GM12878 (cell line): ENCODE results near the gene FGFR1OP2. TPM values are rescaled to one million over a fixed set of nuclear protein-coding genes. Genes with fewer than 3 reads are reported as not detected.

Experiments used
- ATAC-seq: fragments of 200-7000 bp; cut with Tn5 transposase; 3 replicates; pipeline ENCODE4 v1.9.1; 2020; ENCODE audit warnings: mild to moderate bottlenecking, moderate library complexity
- Bru-seq: library from RNA; stranded (reverse); fragments of 400-500 nt; gene quantifications from one replicate; lab custom pipeline; 2021; lab: Mats Ljungman, UMichigan
- BruChase-seq, 2 experiments: library from RNA; stranded (reverse); fragments of 400-500 nt; gene quantifications; one replicate each; lab custom pipeline; 2021; lab: Mats Ljungman, UMichigan
- BruUV-seq: library from RNA; stranded (reverse); fragments of 400-500 nt; replicated peaks from 2 replicates; lab custom pipeline; 2021; lab: Mats Ljungman, UMichigan
- CTCF ChIA-PET: fragments of 300-600 bp; sonication (Branson Sonifier 250); formaldehyde crosslinking; extraction: SDS; loops from one replicate; lab custom pipeline; 2021; ENCODE audit warnings: inconsistent platforms; lab: Yijun Ruan, JAX
- POLR2A ChIA-PET: fragments of 350-600 bp; formaldehyde crosslinking; extraction: SDS; loops from one replicate; lab custom pipeline; 2021; ENCODE audit warnings: inconsistent platforms; lab: Charles Lee
- RAD21 ChIA-PET: fragments of 300-600 bp; sonication (Branson Sonifier 250); formaldehyde crosslinking; loops from one replicate; lab custom pipeline; 2023; ENCODE audit warnings: antibody characterized with exemption; ENCODE audit not compliant: unreplicated experiment; lab: Charles Lee
- SMC1A ChIA-PET: fragments of 300-600 bp; sonication (Branson Sonifier 250); formaldehyde crosslinking; loops from one replicate; lab custom pipeline; 2023; ENCODE audit not compliant: unreplicated experiment, uncharacterized antibody; lab: Charles Lee
- DNase-seq: peaks from one replicate; pipeline ENCODE4 v3.0.0-alpha.2; 2011; ENCODE audit warnings: low read depth, low spot score
- FAIRE-seq: peaks from 3 replicates; lab custom pipeline; 2011; peaks lifted over from hg19 to GRCh38; lab: Jason Lieb, UNC
- H2AFZ ChIP-seq: 2 replicates; pipeline ENCODE4 v1.6.0; 2011; ENCODE audit warnings: low read depth, low read length, control low read depth; ENCODE audit not compliant: control insufficient read depth
- H3K27ac ChIP-seq: 2 replicates; pipeline ENCODE4 v1.5.1; 2011; ENCODE audit warnings: control low read depth; ENCODE audit not compliant: control insufficient read depth, insufficient read depth
- H3K27me3 ChIP-seq, 2 experiments: replicated peaks in 1 of 2; 2 replicates each; pipeline versions ENCODE4 v1.6.0 to v1.6.1; 2011; ENCODE audit warnings: low read length in 1 of 2; ENCODE audit not compliant: control insufficient read depth in 2 of 2, insufficient read depth in 2 of 2
- H3K36me3 ChIP-seq, 2 experiments: 2 replicates each; pipeline ENCODE4 v1.5.1; 2011; ENCODE audit warnings: low read length in 1 of 2; ENCODE audit not compliant: control insufficient read depth in 2 of 2, insufficient read depth in 2 of 2
- H3K4me1 ChIP-seq: 2 replicates; pipeline ENCODE4 v1.6.1; 2011; ENCODE audit warnings: mild to moderate bottlenecking, low read length, moderate library complexity, mixed read lengths; ENCODE audit not compliant: control insufficient read depth, insufficient read depth
- H3K4me2 ChIP-seq: 2 replicates; pipeline ENCODE4 v1.6.0; 2011; ENCODE audit warnings: control low read depth; ENCODE audit not compliant: control insufficient read depth, insufficient read depth
- H3K4me3 ChIP-seq: fragments of 200-600 bp; sonication (generic); 2 replicates; pipeline ENCODE4 v1.5.1; 2016
- H3K79me2 ChIP-seq: 2 replicates; pipeline ENCODE4 v1.6.0; 2011; ENCODE audit warnings: low read length; ENCODE audit not compliant: control insufficient read depth, insufficient read depth
- H3K9ac ChIP-seq: 2 replicates; pipeline ENCODE4 v1.8.0; 2011; ENCODE audit warnings: low read length, control low read depth, mixed read lengths; ENCODE audit not compliant: control insufficient read depth, insufficient read depth
- H3K9me3 ChIP-seq: replicated peaks from 3 replicates; pipeline ENCODE4 v1.5.1; 2011; ENCODE audit warnings: mild to moderate bottlenecking, low read length; ENCODE audit not compliant: control insufficient read depth, insufficient read depth
- H4K20me1 ChIP-seq: 2 replicates; pipeline ENCODE4 v1.6.0; 2011; ENCODE audit not compliant: control insufficient read depth, insufficient read depth
- BCLAF1 ChIP-seq: fragments of 450-650 bp; IDR thresholded peaks from 2 replicates; pipeline ENCODE4 v1.6.1; 2017; ENCODE audit warnings: antibody characterized with exemption, mild to moderate bottlenecking, moderate library complexity
- EP300 ChIP-seq, 2 experiments: fragments of 150-350 bp in 1 of 2; IDR thresholded peaks; 2 replicates each; pipeline ENCODE4 v1.6.1; 2011 to 2012; ENCODE audit warnings: low read depth in 2 of 2, low read length in 2 of 2, borderline replicate concordance in 1 of 2, improper control_type of control experiment in 1 of 2, inconsistent platforms in 1 of 2; ENCODE audit not compliant: control insufficient read depth in 1 of 2
- JUNB ChIP-seq: IDR thresholded peaks from 2 replicates; pipeline ENCODE4 v1.6.1; 2016; ENCODE audit warnings: antibody characterized with exemption, mild to moderate bottlenecking
- NR2F1 ChIP-seq: fragments of 450-650 bp; conservative IDR thresholded peaks from 2 replicates; pipeline ENCODE4 v1.6.1; 2017; ENCODE audit warnings: mild to moderate bottlenecking
- RUNX3 ChIP-seq: IDR thresholded peaks from 2 replicates; pipeline ENCODE4 v1.6.1; 2012; ENCODE audit warnings: low read length, inconsistent platforms
- TCF3 ChIP-seq: IDR thresholded peaks from 2 replicates; pipeline ENCODE4 v1.6.1; 2012; ENCODE audit warnings: low read depth, mild to moderate bottlenecking, low read length, borderline replicate concordance; ENCODE audit not compliant: insufficient read depth
- ZBTB11 ChIP-seq: fragments of 450-650 bp; formaldehyde crosslinking; IDR thresholded peaks from 2 replicates; pipeline ENCODE4 v1.5.0; 2022; ENCODE audit warnings: mild to moderate bottlenecking, missing genetic modification characterization
- ZNF384 ChIP-seq: IDR thresholded peaks from 2 replicates; pipeline ENCODE4 v1.6.1; 2012; ENCODE audit warnings: low read depth, mild to moderate bottlenecking, low read length, improper control_type of control experiment, borderline replicate concordance
- WGBS: methylation state at CpG from one replicate; pipeline ENCODE4 v1.1.6; 2016; ENCODE audit warnings: low lambda C conversion rate; ENCODE audit not compliant: insufficient replicate concordance, insufficient coverage; ENCODE audit errors: missing lambda C conversion rate; 5-methylcytosine and 5-hydroxymethylcytosine counted together
- in situ Hi-C: fragments of 300-500 bp; cut with MboI; formaldehyde crosslinking; loops from 9 replicates; pipeline ENCODE4 v1.14.3; 2018; ENCODE audit warnings: mixed read lengths
- intact Hi-C: fragments of 100-400 bp; cut with micrococcal nuclease; formaldehyde crosslinking; loops from one replicate; pipeline ENCODE4 v1.14.2; 2022; ENCODE audit not compliant: unreplicated experiment
- long read RNA-seq, 2 experiments: library from polyadenylated mRNA; unstranded; transcript quantifications; one replicate each; pipeline ENCODE4 v2.0.0, GENCODE V29; 2019 to 2020
- polyA minus RNA-seq, 3 experiments: library from RNA; depleted of rRNA, polyadenylated mRNA; stranded (reverse); fragments of >200 nt; gene quantifications; 2 replicates each; pipeline ENCODE4 v1.2.3, GENCODE V29; 2011
- polyA plus RNA-seq, 11 experiments: library from polyadenylated mRNA; depleted of rRNA in 4 of 11; unstranded in 6 of 11; stranded (reverse) in 5 of 11; fragments of >200 nt; fragmentation: Nextera tagmentation in 4 of 11; fragmentation: Illumina TruSeq in 1 of 11; extraction: Ambion mirVana in 4 of 11; extraction: Trizol in 1 of 11; gene quantifications; 1 replicate in 1 of 11; 2 replicates in 10 of 11; pipeline versions ENCODE4 v1.2.1 to v1.2.3, GENCODE V29; 2011 to 2016; ENCODE audit warnings: inconsistent platforms in 2 of 11, missing spikeins in 2 of 11, low read depth in 1 of 11
- total RNA-seq, 4 experiments: library from RNA; depleted of rRNA in 3 of 4; stranded (reverse); fragments of >200 nt in 3 of 4; fragmentation: Illumina TruSeq in 1 of 4; extraction: Trizol in 1 of 4; gene quantifications; 2 replicates each; pipeline versions ENCODE4 v1.2.1 to v1.2.3, GENCODE V29; 2013 to 2021

FGFR1OP2 gene
- 137 and 147 TPM in 2 replicates for total RNA-seq (2013; cell fraction: nucleolus; rRNA removed)
- total RNA-seq (2014; rRNA removed) (28.5 and 31.2 TPM in 2 replicates), total RNA-seq (2014; rRNA removed; fragmentation: Illumina TruSeq; extraction: Trizol) (41.9 and 44.0 TPM in 2 replicates), total RNA-seq (2021) (30.1 and 32.7 TPM in 2 replicates), polyA plus RNA-seq (2011; rRNA removed) (59.1 and 121 TPM in 2 replicates), polyA plus RNA-seq (2014; fragmentation: Illumina TruSeq; extraction: Trizol) (36.7 and 47.3 TPM in 2 replicates), polyA plus RNA-seq (2014; fragmentation: Nextera tagmentation; extraction: Ambion mirVana) (10 to 100 TPM; 29.0 to 32.2 TPM), polyA plus RNA-seq (2014; rRNA removed) (32.0 and 39.9 TPM in 2 replicates), polyA plus RNA-seq (2016; fragmentation: Nextera tagmentation; extraction: Ambion mirVana) (10 to 100 TPM; 45.4 to 51.4 TPM), polyA minus RNA-seq (2011; rRNA and poly(A)+ RNA removed) (33.8 and 41.3 TPM in 2 replicates), Bru-seq, nascent RNA (percentile 92 among the genes with signal in this experiment), BruChase-seq, experiment 1, labeled RNA remaining after a 6-hour chase (percentile 86 among the genes with signal in this experiment), BruChase-seq, experiment 2, labeled RNA remaining after a 2-hour chase (percentile 92 among the genes with signal in this experiment)
- polyA plus RNA-seq (2011; ENCODE audit: low read depth): 19.2 TPM
- polyA plus RNA-seq (2011; cell fraction: cytosol; rRNA removed): 18.8 and 19.1 TPM in 2 replicates
- polyA plus RNA-seq (2011; cell fraction: nucleus; rRNA removed): 37.2 and 38.1 TPM in 2 replicates
- polyA plus RNA-seq (2012): 25.7 and 40.1 TPM in 2 replicates
- 24.0 and 29.0 TPM in 2 replicates for polyA minus RNA-seq (2011; cell fraction: cytosol; rRNA and poly(A)+ RNA removed)
- 24.5 and 37.5 TPM in 2 replicates for polyA minus RNA-seq (2011; cell fraction: nucleus; rRNA and poly(A)+ RNA removed)
- long read RNA-seq, experiment 1, transcript FGFR1OP2-206 (5 exons, 956 nt): minor isoform, 7 of 37 reads
- long read RNA-seq, experiment 1, transcript FGFR1OP2-201 (7 exons, 2,924 nt): minor isoform, 6 of 37 reads
- long read RNA-seq, experiment 1, transcript FGFR1OP2-202 (6 exons, 2,790 nt): major isoform, 21 of 37 reads
- long read RNA-seq, experiment 1, partial matches to known transcripts: 0 of 37 reads
- long read RNA-seq, experiment 1, other reads (novel, unspliced or antisense): 2 of 37 reads
- long read RNA-seq, experiment 2, transcript FGFR1OP2-201 (7 exons, 2,924 nt): minor isoform, 36 of 262 reads
- long read RNA-seq, experiment 2, transcript FGFR1OP2-206 (5 exons, 956 nt): minor isoform, 35 of 262 reads
- long read RNA-seq, experiment 2, transcript FGFR1OP2-203 (4 exons, 865 nt): minor isoform, 11 of 262 reads
- long read RNA-seq, experiment 2, transcript FGFR1OP2-202 (6 exons, 2,790 nt): major isoform, 154 of 262 reads
- long read RNA-seq, experiment 2, partial matches to known transcripts: 5 of 262 reads
- long read RNA-seq, experiment 2, other reads (novel, unspliced or antisense): 17 of 262 reads

- in situ Hi-C loops: no loop called here
- POLR2A ChIA-PET: interaction anchor here (0.5 to 1.2 kb wide), 2 partner anchors 50 to 75 kb away, joined by 3 read pairs; no protein-coding TSS in a partner anchor
- TF ChIP-seq ZNF384 (peak; percentile 96), TCF3 (no peak; the same call in 1 of the 2 replicates), BCLAF1 (no peak), ZBTB11 (CRISPR knock-in tag) (no peak), JUNB (no peak), RUNX3 (no peak; the same call in none of the 2 replicates), NR2F1 (no peak), EP300 (IDR thresholded peaks at IDR 0.05; ENCODE audit: borderline replicate concordance in 1 of 2, control insufficient read depth in 1 of 2, low read depth in 2 of 2, low read length in 2 of 2) (peak in 1 of 2 experiments; percentile 27; a peak in 1 of 4 replicates)
These were observed at the start of gene FGFR1OP2, which contains the start of gene INTS13 for GRCh38 chr12:26937863-26938700. Gene FGFR1OP2 (plus strand): TSS chr12:26938470. CDS start chr12:26954159, 15,689 bp downstream. Gene INTS13 (minus strand): TSS chr12:26937981. CDS start chr12:26936803, 1,178 bp downstream.

More at GRCh38 chr12:26937863-26938700, at the start of gene FGFR1OP2, which contains the start of gene INTS13:
- SMC1A ChIA-PET: interaction anchor here (1.0 to 2.0 kb wide), 3 partner anchors 33 to 73 kb away, joined by 3 to 13 read pairs (median 3); no protein-coding TSS in a partner anchor
- peak within 1 kb of the TSS; percentile 94 for H3K27ac ChIP-seq
- peak within 1 kb of the TSS; percentile 89 for H3K4me2 ChIP-seq
- RAD21 ChIA-PET: interaction anchor here (1.2 to 1.8 kb wide), 3 partner anchors 34 to 73 kb away, joined by 3 to 8 read pairs (median 3); no protein-coding TSS in a partner anchor
- peak within 1 kb of the TSS; percentile 86 for H3K9ac ChIP-seq
- no peaks in the 10 kb centered on the region for H3K9me3 ChIP-seq
- H4K20me1 ChIP-seq: no peaks in the 10 kb centered on the region
- BruUV-seq: TSS peak; percentile 63
- no peaks in the 10 kb centered on the region for H3K27me3 ChIP-seq
- H2AFZ ChIP-seq: peak within 1 kb of the TSS; percentile 81
- WGBS: under 1% methylated on average over 63 of the region's 69 CpGs
- peaks cover 96% of the 10 kb centered on the region for H3K79me2 ChIP-seq
- intact Hi-C loops: loop anchor here (2.0 to 10.0 kb wide), 3 partner anchors 77 to 307 kb away; partner anchors contain the start of genes STK38L and TM7SF3
- ATAC-seq (peak; percentile 87), DNase-seq (peak; percentile 95), FAIRE-seq (peak; percentile 96)
- peak within 1 kb of the TSS; percentile 99 for H3K4me3 ChIP-seq
- H3K36me3 ChIP-seq: 0 out of 4 replicates have a peak, but pooled peaks cover 0 to 2% of the 10 kb centered on the region in 2 experiments
- peaks cover 5% of the 10 kb centered on the region for H3K4me1 ChIP-seq
- CTCF ChIA-PET: interaction anchor here (0.6 to 0.9 kb wide), 2 partner anchors 53 to 313 kb away, joined by 3 read pairs; no protein-coding TSS in a partner anchor
